ENCODE measurements around the gene ZNF683. TPM values are rescaled to one million over a fixed set of nuclear protein-coding genes. Genes with fewer than 3 reads are reported as not detected.

The ZNF683 gene
- total RNA-seq, 2 experiments from 2014 or later = 0.41 TPM; not detected in 1

DNA sequence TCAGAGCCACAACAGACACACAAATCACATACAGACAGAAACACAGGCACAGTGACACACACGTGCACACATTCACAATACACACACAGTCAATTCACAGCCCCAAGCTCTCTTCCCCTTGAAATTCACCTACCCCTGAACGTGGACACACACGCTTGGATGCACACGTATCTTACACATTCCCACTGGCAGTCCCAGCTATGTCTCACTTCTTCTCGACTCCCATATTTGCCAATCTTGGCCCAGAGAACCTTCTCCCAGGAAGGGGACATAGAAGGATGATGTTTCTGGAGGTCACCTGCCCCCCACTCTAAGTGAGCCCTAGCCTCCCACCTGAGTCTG lies 20.2 kb downstream of the ZNF683 start:
- Histone ChIP-seq H3K4me1 (ENCODE audit: insufficient read depth, low read length) (no peaks in the 10 kb centered on the region), H3K36me3 (ENCODE audit: insufficient read depth, low read length) (no peaks in the 10 kb centered on the region), H3K27ac (ENCODE audit: low read depth in 1 of 2, low read length in 2 of 2) (no peak overlapping the region), H3K4me3 (ENCODE audit: low read length) (no peak overlapping the region), H3K9me3 (ENCODE audit: control insufficient read depth in 1 of 2, insufficient read depth in 1 of 2, low read length in 2 of 2) (no peaks in the 10 kb centered on the region), H3K27me3 (ENCODE audit: control insufficient read depth in 1 of 2, insufficient read depth in 2 of 2, low read length in 2 of 2) (peaks cover 0 to 1% of the 10 kb centered on the region in 2 experiments)
- intact Hi-C loops (cut with DNase I, micrococcal nuclease) = no loop called here
- ChIA-PET POLR2A (no interaction called here), CTCF (no interaction called here)
- Mint-ChIP-seq H3K4me3 (no peak overlapping the region), H3K9me3 (no peaks in the 10 kb centered on the region), H3K36me3 (ENCODE audit: low read depth) (no peaks in the 10 kb centered on the region), H3K27ac (no peak overlapping the region), H3K4me1 (ENCODE audit: low read depth) (no peaks in the 10 kb centered on the region), H3K27me3 (no peaks in the 10 kb centered on the region)
- no peak for ATAC-seq (ENCODE audit: poor library complexity)
- no peak for DNase-seq
- TF ChIP-seq, protein P1, sequence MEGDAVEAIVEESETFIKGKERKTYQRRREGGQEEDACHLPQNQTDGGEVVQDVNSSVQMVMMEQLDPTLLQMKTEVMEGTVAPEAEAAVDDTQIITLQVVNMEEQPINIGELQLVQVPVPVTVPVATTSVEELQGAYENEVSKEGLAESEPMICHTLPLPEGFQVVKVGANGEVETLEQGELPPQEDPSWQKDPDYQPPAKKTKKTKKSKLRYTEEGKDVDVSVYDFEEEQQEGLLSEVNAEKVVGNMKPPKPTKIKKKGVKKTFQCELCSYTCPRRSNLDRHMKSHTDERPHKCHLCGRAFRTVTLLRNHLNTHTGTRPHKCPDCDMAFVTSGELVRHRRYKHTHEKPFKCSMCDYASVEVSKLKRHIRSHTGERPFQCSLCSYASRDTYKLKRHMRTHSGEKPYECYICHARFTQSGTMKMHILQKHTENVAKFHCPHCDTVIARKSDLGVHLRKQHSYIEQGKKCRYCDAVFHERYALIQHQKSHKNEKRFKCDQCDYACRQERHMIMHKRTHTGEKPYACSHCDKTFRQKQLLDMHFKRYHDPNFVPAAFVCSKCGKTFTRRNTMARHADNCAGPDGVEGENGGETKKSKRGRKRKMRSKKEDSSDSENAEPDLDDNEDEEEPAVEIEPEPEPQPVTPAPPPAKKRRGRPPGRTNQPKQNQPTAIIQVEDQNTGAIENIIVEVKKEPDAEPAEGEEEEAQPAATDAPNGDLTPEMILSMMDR (IDR thresholded peaks at IDR 0.05) = no peak

DNA sequence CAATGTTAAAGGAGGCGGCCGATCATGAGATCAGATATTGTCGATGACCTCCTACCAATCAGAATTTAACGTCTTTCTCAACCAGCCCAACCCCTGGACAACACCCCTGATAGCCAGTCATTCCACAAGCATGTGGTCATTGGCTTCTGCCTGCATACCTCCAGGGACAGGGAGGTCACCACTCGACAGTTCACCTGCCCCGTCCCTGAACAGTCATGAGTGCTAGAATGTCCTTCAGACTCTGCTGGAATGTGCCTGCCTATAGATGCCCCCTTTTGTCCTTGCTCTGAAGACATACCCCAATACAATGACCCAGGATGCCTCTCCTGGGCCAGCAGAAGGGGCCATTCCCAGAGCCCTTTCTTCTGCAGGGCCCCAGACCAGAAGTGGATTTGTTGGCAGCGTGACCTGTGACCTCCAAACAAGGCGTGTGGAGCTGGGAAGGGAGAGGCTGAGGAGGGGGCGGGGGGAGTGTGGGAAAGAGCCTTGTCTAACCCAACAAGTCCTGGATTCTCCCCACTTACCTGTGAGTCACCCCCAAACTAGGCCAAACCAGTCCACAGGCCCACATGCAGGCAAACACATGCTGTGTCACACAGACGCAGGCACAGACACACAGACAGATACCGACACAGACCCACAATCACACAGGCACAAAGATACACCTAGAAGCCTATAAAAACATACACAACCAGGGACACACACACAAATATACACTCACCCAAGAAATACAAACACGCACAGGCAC lies 20.8 kb downstream of the ZNF683 start:
- intact Hi-C loops (cut with DNase I, micrococcal nuclease) = no loop called here
- Histone ChIP-seq H3K4me1 (ENCODE audit: insufficient read depth, low read length) (no peaks in the 10 kb centered on the region), H3K9me3 (ENCODE audit: control insufficient read depth in 1 of 2, insufficient read depth in 1 of 2, low read length in 2 of 2) (no peaks in the 10 kb centered on the region), H3K36me3 (ENCODE audit: insufficient read depth, low read length) (no peaks in the 10 kb centered on the region), H3K27ac (ENCODE audit: low read depth in 1 of 2, low read length in 2 of 2) (no peak overlapping the region), H3K4me3 (ENCODE audit: low read length) (no peak overlapping the region), H3K27me3 (ENCODE audit: control insufficient read depth in 1 of 2, insufficient read depth in 2 of 2, low read length in 2 of 2) (no peaks in the 10 kb centered on the region)
- Mint-ChIP-seq H3K27ac (no peak overlapping the region), H3K4me3 (no peak overlapping the region), H3K9me3 (no peaks in the 10 kb centered on the region), H3K4me1 (ENCODE audit: low read depth) (no peaks in the 10 kb centered on the region), H3K36me3 (ENCODE audit: low read depth) (no peaks in the 10 kb centered on the region), H3K27me3 (no peaks in the 10 kb centered on the region)
- ChIA-PET CTCF (no interaction called here), POLR2A (no interaction called here)
- no peak for ATAC-seq (ENCODE audit: poor library complexity)
- DNase-seq = no peak
- TF ChIP-seq, protein P1 (IDR thresholded peaks at IDR 0.05) = no peak

DNA sequence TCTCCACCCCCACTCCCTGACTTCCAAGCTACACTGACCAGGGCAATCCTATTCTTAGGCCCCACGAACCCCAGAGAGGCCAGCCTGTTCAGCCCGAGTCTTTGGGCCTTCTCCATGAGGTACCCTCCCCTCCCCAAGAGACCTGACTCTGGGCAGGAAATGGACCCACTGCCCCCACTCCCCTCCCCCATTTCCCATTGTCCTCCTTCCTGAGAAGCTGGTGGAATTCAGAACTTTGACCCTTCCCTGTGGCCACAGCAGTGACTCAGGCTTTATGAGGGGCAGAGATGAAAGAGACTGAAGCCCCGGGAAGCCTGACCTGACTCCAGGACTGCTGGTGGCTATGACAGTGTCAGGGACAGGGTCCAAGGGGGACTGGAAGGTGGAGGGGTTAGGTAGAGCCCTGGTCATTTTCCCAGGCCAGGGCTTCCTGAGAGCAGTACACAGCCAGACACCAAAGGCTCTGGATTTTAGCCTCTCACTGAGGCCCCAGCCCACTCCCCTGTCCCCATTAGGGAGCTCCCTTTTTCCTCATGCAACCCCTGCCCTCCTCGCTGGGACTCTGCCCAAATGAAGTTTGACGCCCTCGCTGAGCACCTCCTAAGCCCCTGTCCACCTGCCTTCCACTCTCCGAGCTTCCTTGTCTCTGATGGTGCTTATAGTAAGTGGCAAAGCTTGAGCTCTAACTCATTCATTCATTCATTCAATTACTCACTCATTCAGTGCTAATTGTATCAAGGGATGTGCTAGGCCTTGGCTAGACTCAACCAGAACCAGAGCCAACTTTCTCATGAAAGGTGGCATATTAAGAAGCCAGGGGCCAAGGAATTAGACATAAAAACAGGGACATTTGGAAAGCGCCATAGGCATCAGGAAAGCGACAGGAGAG lies 21.6 kb downstream of the ZNF683 start:
- intact Hi-C loops (cut with DNase I, micrococcal nuclease) = no loop called here
- Histone ChIP-seq H3K4me3 (ENCODE audit: low read length) (no peak overlapping the region), H3K9me3 (ENCODE audit: control insufficient read depth in 1 of 2, insufficient read depth in 1 of 2, low read length in 2 of 2) (no peaks in the 10 kb centered on the region), H3K27ac (ENCODE audit: low read depth in 1 of 2, low read length in 2 of 2) (no peak overlapping the region), H3K36me3 (ENCODE audit: insufficient read depth, low read length) (no peaks in the 10 kb centered on the region), H3K4me1 (ENCODE audit: insufficient read depth, low read length) (peaks cover 3% of the 10 kb centered on the region), H3K27me3 (ENCODE audit: control insufficient read depth in 1 of 2, insufficient read depth in 2 of 2, low read length in 2 of 2) (no peaks in the 10 kb centered on the region)
- Mint-ChIP-seq H3K36me3 (ENCODE audit: low read depth) (no peaks in the 10 kb centered on the region), H3K4me3 (no peak overlapping the region), H3K9me3 (no peaks in the 10 kb centered on the region), H3K27ac (no peak overlapping the region), H3K4me1 (ENCODE audit: low read depth) (no peaks in the 10 kb centered on the region), H3K27me3 (no peaks in the 10 kb centered on the region)
- TF ChIP-seq, protein P1 (IDR thresholded peaks at IDR 0.05) = no peak
- no peak for DNase-seq
- ChIA-PET POLR2A (no interaction called here), CTCF (no interaction called here)
- ATAC-seq (ENCODE audit: poor library complexity) = no peak
